ENCODE measurements around the gene PEAR1.

DNA sequence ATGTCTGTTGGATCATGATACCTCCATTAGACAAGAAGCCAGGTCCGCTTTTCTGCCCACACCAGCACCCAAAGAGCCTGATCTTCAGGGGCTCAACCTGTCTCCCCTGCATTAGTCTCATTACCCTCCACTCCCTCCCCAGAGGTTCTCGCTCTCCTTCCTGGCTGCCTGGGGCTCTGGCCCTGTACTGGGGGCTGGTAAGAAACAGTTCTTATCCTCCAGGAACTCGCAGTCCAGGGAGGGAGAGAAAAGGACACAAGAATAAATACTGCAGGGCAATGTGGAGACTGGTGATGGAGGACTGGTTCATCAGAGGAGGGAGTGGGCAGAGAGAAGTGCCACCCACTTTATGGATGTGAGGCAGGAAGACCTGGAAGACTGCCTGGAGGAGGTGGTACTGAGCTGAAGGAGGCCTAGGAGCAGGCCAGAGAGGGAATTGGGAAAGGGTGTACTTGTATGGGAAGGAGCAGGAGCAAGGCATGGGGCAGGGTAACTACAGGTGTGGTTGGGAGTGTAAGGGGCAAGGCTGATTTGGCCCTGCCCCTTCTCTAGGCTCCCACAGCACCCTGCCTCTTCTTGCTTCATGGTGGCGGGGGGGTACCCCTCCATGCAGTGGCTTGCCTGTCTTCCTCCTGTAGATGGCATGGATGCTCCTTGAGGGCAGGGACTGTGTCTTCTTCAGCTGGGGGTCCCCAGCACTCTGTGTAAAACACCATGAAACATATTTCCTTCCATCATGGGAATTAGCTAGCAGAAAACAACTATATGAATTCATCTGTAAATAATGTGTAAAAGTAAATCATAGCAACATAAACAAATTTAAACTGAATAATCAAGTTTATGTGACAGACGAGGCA lies 31.9 kb downstream of the PEAR1 start:
- TF ChIP-seq EZH2 (IDR thresholded peaks at IDR 0.05; ENCODE audit: low read length, unreplicated experiment) = no peak
- TF ChIP-seq, protein P1, sequence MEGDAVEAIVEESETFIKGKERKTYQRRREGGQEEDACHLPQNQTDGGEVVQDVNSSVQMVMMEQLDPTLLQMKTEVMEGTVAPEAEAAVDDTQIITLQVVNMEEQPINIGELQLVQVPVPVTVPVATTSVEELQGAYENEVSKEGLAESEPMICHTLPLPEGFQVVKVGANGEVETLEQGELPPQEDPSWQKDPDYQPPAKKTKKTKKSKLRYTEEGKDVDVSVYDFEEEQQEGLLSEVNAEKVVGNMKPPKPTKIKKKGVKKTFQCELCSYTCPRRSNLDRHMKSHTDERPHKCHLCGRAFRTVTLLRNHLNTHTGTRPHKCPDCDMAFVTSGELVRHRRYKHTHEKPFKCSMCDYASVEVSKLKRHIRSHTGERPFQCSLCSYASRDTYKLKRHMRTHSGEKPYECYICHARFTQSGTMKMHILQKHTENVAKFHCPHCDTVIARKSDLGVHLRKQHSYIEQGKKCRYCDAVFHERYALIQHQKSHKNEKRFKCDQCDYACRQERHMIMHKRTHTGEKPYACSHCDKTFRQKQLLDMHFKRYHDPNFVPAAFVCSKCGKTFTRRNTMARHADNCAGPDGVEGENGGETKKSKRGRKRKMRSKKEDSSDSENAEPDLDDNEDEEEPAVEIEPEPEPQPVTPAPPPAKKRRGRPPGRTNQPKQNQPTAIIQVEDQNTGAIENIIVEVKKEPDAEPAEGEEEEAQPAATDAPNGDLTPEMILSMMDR (conservative IDR thresholded peaks at IDR 0.05; ENCODE audit: low read depth, low read length) = no peak
- no peak for TF ChIP-seq EZH2phosphoT487 (IDR thresholded peaks at IDR 0.05; ENCODE audit: borderline replicate concordance, low read length)
